Activated T-cell treated with anti-CD3 and anti-CD28 coated beads for 48 hours (primary cell): Measurements from ENCODE around the gene FCN2.

Experiments
- DNase-seq: peaks from one replicate; pipeline ENCODE4 v3.0.0-alpha.2; 2020; ENCODE audit warnings: low read depth

Gene FCN2

GRCh38 chr9:134880484-134881312 is at the start of gene FCN2:
Gene FCN2, plus strand, starts transcription at chr9:134880810. Its CDS starts 12 bp downstream, at chr9:134880822.
- DNase-seq, result no peak

GRCh38 chr9:134830926-134831720 is 49.5 kb upstream of the FCN2 start:
- DNase-seq, result no peak

GRCh38 chr9:134832471-134832870 is 48.1 kb upstream of the FCN2 start:
- DNase-seq, result no peak

- no peak for DNase-seq
These were observed 47.2 kb upstream of the FCN2 start for GRCh38 chr9:134833294-134833880.

- no peak for DNase-seq
These were observed 46.2 kb upstream of the FCN2 start for GRCh38 chr9:134834217-134834956.

- DNase-seq, result no peak
These were observed 45.6 kb upstream of the FCN2 start for GRCh38 chr9:134834957-134835419.

- no peak for DNase-seq
These were observed 45.2 kb upstream of the FCN2 start for GRCh38 chr9:134835448-134835847.

GRCh38 chr9:134835987-134836386 is 44.6 kb upstream of the FCN2 start:
- no peak for DNase-seq

GRCh38 chr9:134836406-134836970 is 44.1 kb upstream of the FCN2 start:
- no peak for DNase-seq

- no peak for DNase-seq
These were observed 43.1 kb upstream of the FCN2 start for GRCh38 chr9:134837529-134837928.

GRCh38 chr9:134838651-134839454 is 41.8 kb upstream of the FCN2 start:
- DNase-seq, result no peak

- no peak for DNase-seq
These were observed 41.0 kb upstream of the FCN2 start for GRCh38 chr9:134839455-134840125.

GRCh38 chr9:134840511-134840910 is 40.1 kb upstream of the FCN2 start:
- no peak for DNase-seq

GRCh38 chr9:134841180-134841904 is 39.3 kb upstream of the FCN2 start:
- DNase-seq, result no peak

GRCh38 chr9:134842321-134842720 is 38.3 kb upstream of the FCN2 start:
- no peak for DNase-seq

- DNase-seq, result no peak
These were observed 36.9 kb upstream of the FCN2 start for GRCh38 chr9:134843740-134844139.

- DNase-seq, result no peak
These were observed 35.8 kb upstream of the FCN2 start for GRCh38 chr9:134844821-134845220.

GRCh38 chr9:134846187-134846586 is 34.4 kb upstream of the FCN2 start:
- no peak for DNase-seq

GRCh38 chr9:134846699-134847098 is 33.9 kb upstream of the FCN2 start:
- DNase-seq, result no peak

- DNase-seq, result no peak
These were observed 33.5 kb upstream of the FCN2 start for GRCh38 chr9:134847138-134847537.
